Liver (tissue), 9 donors: Measurements from ENCODE around the gene FOXD1. TPM values are rescaled to one million over a fixed set of nuclear protein-coding genes. Genes with fewer than 3 reads are reported as not detected.

Experiments used
- DNase-seq: peaks from one replicate; pipeline ENCODE4 v3.0.0-alpha.2; 2017; ENCODE audit warnings: low spot score
- H3K27ac ChIP-seq, 2 donors: one replicate each; pipeline ENCODE4 v1.7.0; 2013; ENCODE audit warnings: inconsistent platforms in 2 of 2, low read length in 2 of 2, control low read depth in 1 of 2, low read depth in 1 of 2, mild to moderate bottlenecking in 1 of 2
- H3K27me3 ChIP-seq, 4 donors: one replicate each; pipeline versions ENCODE4 v1.6.1 to v1.7.0; 2013; ENCODE audit warnings: low read length in 3 of 4, inconsistent platforms in 1 of 4, mild to moderate bottlenecking in 1 of 4, moderate library complexity in 1 of 4; ENCODE audit not compliant: control insufficient read depth in 4 of 4, insufficient read depth in 4 of 4
- H3K36me3 ChIP-seq, 4 donors: one replicate each; pipeline versions ENCODE4 v1.6.1 to v1.7.0; 2013; ENCODE audit warnings: low read length in 3 of 4, mild to moderate bottlenecking in 3 of 4, low read depth in 1 of 4, moderate library complexity in 1 of 4; ENCODE audit not compliant: control insufficient read depth in 4 of 4, insufficient read depth in 3 of 4
- H3K4me1 ChIP-seq, 4 donors: one replicate each; pipeline versions ENCODE4 v1.6.1 to v1.7.0; 2013; ENCODE audit warnings: low read length in 3 of 4, mild to moderate bottlenecking in 3 of 4, moderate library complexity in 1 of 4; ENCODE audit not compliant: control insufficient read depth in 4 of 4, insufficient read depth in 4 of 4
- H3K4me3 ChIP-seq, 3 donors: one replicate each; pipeline versions ENCODE4 v1.6.1 to v1.7.0; 2013; ENCODE audit warnings: low read length in 3 of 3, control low read depth in 1 of 3, low read depth in 1 of 3, mild to moderate bottlenecking in 1 of 3
- H3K9ac ChIP-seq, 2 donors: one replicate each; pipeline ENCODE4 v1.7.0; 2013; ENCODE audit warnings: low read length in 2 of 2, mild to moderate bottlenecking in 2 of 2, moderate library complexity in 2 of 2, control low read depth in 1 of 2, low read depth in 1 of 2
- H3K9me3 ChIP-seq, 4 donors: one replicate each; pipeline versions ENCODE4 v1.6.1 to v1.7.0; 2013; ENCODE audit warnings: low read length in 3 of 4; ENCODE audit not compliant: control insufficient read depth in 4 of 4
- EGR1 ChIP-seq, 2 donors: IDR thresholded peaks; 2 replicates each; pipeline ENCODE4 v1.6.1; 2016 to 2018; ENCODE audit warnings: antibody characterized with exemption in 2 of 2, low read depth in 2 of 2
- FOXA2 ChIP-seq: IDR thresholded peaks from 2 replicates; pipeline ENCODE4 v1.6.1; 2016; ENCODE audit warnings: antibody characterized with exemption
- GABPA ChIP-seq, 2 donors: IDR thresholded peaks in 1 of 2; conservative IDR thresholded peaks in 1 of 2; 2 replicates each; pipeline ENCODE4 v1.6.1; 2016; ENCODE audit warnings: antibody characterized with exemption in 2 of 2, mild to moderate bottlenecking in 1 of 2, moderate library complexity in 1 of 2
- HNF4G ChIP-seq: IDR thresholded peaks from 2 replicates; pipeline ENCODE4 v1.6.1; 2016; ENCODE audit warnings: antibody characterized with exemption
- JUND ChIP-seq, 2 donors: IDR thresholded peaks; 2 replicates each; pipeline ENCODE4 v1.6.1; 2016; ENCODE audit warnings: antibody characterized with exemption in 2 of 2
- NR2F2 ChIP-seq: IDR thresholded peaks from 2 replicates; pipeline ENCODE4 v1.6.1; 2016; ENCODE audit warnings: antibody characterized with exemption
- SP1 ChIP-seq: IDR thresholded peaks from 2 replicates; pipeline ENCODE4 v1.6.1; 2018; ENCODE audit warnings: antibody characterized with exemption, mild to moderate bottlenecking
- TAF1 ChIP-seq: conservative IDR thresholded peaks from 2 replicates; pipeline ENCODE4 v1.6.1; 2016; ENCODE audit warnings: antibody characterized with exemption, mild to moderate bottlenecking
- WGBS: extraction: QIAGEN DNeasy Blood & Tissue Kit; methylation state at CpG from one replicate; pipeline ENCODE4 v1.1.7; 2013; 5-methylcytosine and 5-hydroxymethylcytosine counted together
- polyA plus RNA-seq, 2 donors: library from polyadenylated mRNA; stranded (reverse) in 1 of 2; unstranded in 1 of 2; fragments of 200-250 nt in 1 of 2; fragments of >200 nt in 1 of 2; fragmentation: Nextera tagmentation in 1 of 2; extraction: Ambion mirVana in 1 of 2; gene quantifications; one replicate each; pipeline versions ENCODE4 v1.2.1 to v1.2.3, GENCODE V29; 2013 to 2015
- total RNA-seq, 2 donors: library from RNA; depleted of rRNA; stranded (reverse); fragments of >200 nt; gene quantifications; one replicate each; pipeline ENCODE4 v1.2.3, GENCODE V29; 2014
- TF ChIP-seq, protein P1 (sequence below): IDR thresholded peaks from 2 replicates; pipeline ENCODE4 v1.6.1; 2016; ENCODE audit warnings: antibody characterized with exemption
- TF ChIP-seq, protein P2 (sequence below): IDR thresholded peaks from 2 replicates; pipeline ENCODE4 v1.6.1; 2016; ENCODE audit warnings: antibody characterized with exemption
- TF ChIP-seq, protein P3 (sequence below): IDR thresholded peaks from 2 replicates; pipeline ENCODE4 v1.6.1; 2016; ENCODE audit warnings: antibody characterized with exemption
- TF ChIP-seq, protein P4 (sequence below): IDR thresholded peaks from 2 replicates; pipeline ENCODE4 v1.6.1; 2016; ENCODE audit warnings: antibody characterized with exemption, mild to moderate bottlenecking
- TF ChIP-seq, protein P5 (sequence below): fragments of 150-350 bp; IDR thresholded peaks from 2 replicates; pipeline ENCODE4 v1.5.1; 2017; ENCODE audit warnings: improper control_type of control experiment, low read depth, low read length; ENCODE audit not compliant: missing input control
- donor health status: healthy.
- donor health status: healthy.
- donor health status: healthy.
- donor health status: healthy.
- donor health status: healthy.

The FOXD1 gene
- total and polyA plus RNA-seq, 4 donors, result not detected

DNA sequence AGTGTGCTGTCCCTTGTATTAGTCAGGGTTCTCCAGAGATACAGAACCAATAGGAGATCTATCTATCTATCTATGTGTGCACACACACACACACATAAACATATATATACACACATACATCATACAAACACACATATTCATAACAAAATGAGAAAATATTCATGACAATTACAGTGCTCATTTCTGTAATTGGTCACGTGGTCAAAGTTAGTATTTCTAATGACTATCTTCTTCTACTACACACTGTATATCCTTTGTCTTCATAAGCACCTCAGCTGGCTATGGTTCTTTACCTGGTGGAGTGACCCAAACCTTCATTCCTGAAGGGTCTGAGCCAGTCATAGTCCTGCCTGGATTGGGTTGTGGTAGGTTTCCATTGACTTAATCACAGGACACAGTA lies 31.9 kb upstream of the FOXD1 start (continued):
- TF ChIP-seq, protein P1, sequence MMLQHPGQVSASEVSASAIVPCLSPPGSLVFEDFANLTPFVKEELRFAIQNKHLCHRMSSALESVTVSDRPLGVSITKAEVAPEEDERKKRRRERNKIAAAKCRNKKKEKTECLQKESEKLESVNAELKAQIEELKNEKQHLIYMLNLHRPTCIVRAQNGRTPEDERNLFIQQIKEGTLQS, result no peak
- TF ChIP-seq, protein P2, sequence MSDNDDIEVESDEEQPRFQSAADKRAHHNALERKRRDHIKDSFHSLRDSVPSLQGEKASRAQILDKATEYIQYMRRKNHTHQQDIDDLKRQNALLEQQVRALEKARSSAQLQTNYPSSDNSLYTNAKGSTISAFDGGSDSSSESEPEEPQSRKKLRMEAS, result no peak

DNA sequence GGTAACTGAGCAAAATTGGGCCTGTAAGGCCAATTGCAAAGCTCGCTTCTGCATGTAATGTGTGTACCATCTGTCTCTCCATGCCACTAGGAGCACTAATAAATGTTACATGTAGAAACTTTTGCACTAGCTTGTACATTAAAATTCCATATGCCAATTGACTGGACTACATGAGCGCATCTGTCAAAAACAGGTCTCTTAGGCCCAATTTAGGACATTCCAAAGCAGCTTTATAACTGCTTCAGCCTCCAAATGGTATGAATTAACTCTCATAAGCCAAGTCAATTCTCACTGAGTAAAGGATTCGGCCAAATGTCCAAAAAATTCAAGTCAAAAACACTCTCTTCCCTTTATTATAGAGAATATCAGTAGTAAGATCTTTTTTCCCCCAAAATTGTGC lies 23.5 kb upstream of the FOXD1 start:
- Histone ChIP-seq H3K27me3 (no peaks in the 10 kb centered on the region), H3K36me3 (no peaks in the 10 kb centered on the region), H3K9me3 (no peaks in the 10 kb centered on the region), H3K4me3 (no peak overlapping the region), H3K4me1 (no peaks in the 10 kb centered on the region), H3K27ac (no peak overlapping the region), H3K9ac (no peak overlapping the region)
- 56% methylated on average over 3 of the region's 3 CpGs for WGBS
- DNase-seq, result no peak
- TF ChIP-seq, protein P2, result no peak
- no peak for TF ChIP-seq HNF4G
- no peak for TF ChIP-seq FOXA2
- TF ChIP-seq, protein P3, sequence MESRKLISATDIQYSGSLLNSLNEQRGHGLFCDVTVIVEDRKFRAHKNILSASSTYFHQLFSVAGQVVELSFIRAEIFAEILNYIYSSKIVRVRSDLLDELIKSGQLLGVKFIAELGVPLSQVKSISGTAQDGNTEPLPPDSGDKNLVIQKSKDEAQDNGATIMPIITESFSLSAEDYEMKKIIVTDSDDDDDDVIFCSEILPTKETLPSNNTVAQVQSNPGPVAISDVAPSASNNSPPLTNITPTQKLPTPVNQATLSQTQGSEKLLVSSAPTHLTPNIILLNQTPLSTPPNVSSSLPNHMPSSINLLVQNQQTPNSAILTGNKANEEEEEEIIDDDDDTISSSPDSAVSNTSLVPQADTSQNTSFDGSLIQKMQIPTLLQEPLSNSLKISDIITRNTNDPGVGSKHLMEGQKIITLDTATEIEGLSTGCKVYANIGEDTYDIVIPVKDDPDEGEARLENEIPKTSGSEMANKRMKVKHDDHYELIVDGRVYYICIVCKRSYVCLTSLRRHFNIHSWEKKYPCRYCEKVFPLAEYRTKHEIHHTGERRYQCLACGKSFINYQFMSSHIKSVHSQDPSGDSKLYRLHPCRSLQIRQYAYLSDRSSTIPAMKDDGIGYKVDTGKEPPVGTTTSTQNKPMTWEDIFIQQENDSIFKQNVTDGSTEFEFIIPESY, result no peak
- TF ChIP-seq, protein P4, sequence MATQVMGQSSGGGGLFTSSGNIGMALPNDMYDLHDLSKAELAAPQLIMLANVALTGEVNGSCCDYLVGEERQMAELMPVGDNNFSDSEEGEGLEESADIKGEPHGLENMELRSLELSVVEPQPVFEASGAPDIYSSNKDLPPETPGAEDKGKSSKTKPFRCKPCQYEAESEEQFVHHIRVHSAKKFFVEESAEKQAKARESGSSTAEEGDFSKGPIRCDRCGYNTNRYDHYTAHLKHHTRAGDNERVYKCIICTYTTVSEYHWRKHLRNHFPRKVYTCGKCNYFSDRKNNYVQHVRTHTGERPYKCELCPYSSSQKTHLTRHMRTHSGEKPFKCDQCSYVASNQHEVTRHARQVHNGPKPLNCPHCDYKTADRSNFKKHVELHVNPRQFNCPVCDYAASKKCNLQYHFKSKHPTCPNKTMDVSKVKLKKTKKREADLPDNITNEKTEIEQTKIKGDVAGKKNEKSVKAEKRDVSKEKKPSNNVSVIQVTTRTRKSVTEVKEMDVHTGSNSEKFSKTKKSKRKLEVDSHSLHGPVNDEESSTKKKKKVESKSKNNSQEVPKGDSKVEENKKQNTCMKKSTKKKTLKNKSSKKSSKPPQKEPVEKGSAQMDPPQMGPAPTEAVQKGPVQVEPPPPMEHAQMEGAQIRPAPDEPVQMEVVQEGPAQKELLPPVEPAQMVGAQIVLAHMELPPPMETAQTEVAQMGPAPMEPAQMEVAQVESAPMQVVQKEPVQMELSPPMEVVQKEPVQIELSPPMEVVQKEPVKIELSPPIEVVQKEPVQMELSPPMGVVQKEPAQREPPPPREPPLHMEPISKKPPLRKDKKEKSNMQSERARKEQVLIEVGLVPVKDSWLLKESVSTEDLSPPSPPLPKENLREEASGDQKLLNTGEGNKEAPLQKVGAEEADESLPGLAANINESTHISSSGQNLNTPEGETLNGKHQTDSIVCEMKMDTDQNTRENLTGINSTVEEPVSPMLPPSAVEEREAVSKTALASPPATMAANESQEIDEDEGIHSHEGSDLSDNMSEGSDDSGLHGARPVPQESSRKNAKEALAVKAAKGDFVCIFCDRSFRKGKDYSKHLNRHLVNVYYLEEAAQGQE, result no peak
- TF ChIP-seq GABPA (IDR thresholded peaks at IDR 0.05 in 1 of 2, conservative IDR thresholded peaks at IDR 0.05 in 1 of 2), result no peak
- TF ChIP-seq, protein P5, sequence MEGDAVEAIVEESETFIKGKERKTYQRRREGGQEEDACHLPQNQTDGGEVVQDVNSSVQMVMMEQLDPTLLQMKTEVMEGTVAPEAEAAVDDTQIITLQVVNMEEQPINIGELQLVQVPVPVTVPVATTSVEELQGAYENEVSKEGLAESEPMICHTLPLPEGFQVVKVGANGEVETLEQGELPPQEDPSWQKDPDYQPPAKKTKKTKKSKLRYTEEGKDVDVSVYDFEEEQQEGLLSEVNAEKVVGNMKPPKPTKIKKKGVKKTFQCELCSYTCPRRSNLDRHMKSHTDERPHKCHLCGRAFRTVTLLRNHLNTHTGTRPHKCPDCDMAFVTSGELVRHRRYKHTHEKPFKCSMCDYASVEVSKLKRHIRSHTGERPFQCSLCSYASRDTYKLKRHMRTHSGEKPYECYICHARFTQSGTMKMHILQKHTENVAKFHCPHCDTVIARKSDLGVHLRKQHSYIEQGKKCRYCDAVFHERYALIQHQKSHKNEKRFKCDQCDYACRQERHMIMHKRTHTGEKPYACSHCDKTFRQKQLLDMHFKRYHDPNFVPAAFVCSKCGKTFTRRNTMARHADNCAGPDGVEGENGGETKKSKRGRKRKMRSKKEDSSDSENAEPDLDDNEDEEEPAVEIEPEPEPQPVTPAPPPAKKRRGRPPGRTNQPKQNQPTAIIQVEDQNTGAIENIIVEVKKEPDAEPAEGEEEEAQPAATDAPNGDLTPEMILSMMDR, result no peak
- TF ChIP-seq TAF1, result no peak
- no peak for TF ChIP-seq SP1
- TF ChIP-seq, protein P1, result no peak
- no peak for TF ChIP-seq EGR1 (IDR thresholded peaks at IDR 0.05; ENCODE audit: low read depth in 2 of 2)
- TF ChIP-seq JUND (IDR thresholded peaks at IDR 0.05), result no peak
- no peak for TF ChIP-seq NR2F2
